ENCODE data around the gene KCNIP2.
A peak's percentile ranks its signal among the peaks of the same experiment; 100 is the strongest.

KCNIP2 gene

DNA sequence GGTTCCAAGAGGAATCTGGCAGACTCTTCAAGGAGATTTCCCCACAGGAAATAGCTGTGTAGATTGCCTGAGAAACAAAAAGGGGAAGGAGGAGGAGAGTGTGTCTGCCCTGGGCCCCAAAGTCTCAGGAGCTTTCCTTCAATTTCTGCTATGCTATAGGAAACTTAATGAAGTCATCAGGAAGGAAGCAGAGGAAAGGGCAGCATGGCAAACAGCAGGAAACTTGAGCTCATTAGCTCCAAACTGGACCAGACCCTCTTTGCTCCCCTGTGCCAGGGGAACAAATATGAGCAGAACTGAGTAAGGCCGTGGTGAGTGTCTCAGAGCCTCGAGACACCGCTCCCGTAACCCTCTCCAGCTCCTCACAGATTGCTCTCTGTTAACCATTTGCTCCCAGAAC lies 4.8 kb upstream of the KCNIP2 start:
- TF ChIP-seq, protein P1, sequence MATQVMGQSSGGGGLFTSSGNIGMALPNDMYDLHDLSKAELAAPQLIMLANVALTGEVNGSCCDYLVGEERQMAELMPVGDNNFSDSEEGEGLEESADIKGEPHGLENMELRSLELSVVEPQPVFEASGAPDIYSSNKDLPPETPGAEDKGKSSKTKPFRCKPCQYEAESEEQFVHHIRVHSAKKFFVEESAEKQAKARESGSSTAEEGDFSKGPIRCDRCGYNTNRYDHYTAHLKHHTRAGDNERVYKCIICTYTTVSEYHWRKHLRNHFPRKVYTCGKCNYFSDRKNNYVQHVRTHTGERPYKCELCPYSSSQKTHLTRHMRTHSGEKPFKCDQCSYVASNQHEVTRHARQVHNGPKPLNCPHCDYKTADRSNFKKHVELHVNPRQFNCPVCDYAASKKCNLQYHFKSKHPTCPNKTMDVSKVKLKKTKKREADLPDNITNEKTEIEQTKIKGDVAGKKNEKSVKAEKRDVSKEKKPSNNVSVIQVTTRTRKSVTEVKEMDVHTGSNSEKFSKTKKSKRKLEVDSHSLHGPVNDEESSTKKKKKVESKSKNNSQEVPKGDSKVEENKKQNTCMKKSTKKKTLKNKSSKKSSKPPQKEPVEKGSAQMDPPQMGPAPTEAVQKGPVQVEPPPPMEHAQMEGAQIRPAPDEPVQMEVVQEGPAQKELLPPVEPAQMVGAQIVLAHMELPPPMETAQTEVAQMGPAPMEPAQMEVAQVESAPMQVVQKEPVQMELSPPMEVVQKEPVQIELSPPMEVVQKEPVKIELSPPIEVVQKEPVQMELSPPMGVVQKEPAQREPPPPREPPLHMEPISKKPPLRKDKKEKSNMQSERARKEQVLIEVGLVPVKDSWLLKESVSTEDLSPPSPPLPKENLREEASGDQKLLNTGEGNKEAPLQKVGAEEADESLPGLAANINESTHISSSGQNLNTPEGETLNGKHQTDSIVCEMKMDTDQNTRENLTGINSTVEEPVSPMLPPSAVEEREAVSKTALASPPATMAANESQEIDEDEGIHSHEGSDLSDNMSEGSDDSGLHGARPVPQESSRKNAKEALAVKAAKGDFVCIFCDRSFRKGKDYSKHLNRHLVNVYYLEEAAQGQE (IDR thresholded peaks at IDR 0.05; ENCODE audit: insufficient read depth in 1 of 2, low read depth in 2 of 2, low read length in 2 of 2), result peak in 1 of 2 experiments; percentile 50; a peak in 1 of 4 replicates
- no peak for TF ChIP-seq FOXP2 (optimal IDR thresholded peaks at IDR 0.05; ENCODE audit: borderline replicate concordance, extremely low read depth, extremely low read length, insufficient read depth)

DNA sequence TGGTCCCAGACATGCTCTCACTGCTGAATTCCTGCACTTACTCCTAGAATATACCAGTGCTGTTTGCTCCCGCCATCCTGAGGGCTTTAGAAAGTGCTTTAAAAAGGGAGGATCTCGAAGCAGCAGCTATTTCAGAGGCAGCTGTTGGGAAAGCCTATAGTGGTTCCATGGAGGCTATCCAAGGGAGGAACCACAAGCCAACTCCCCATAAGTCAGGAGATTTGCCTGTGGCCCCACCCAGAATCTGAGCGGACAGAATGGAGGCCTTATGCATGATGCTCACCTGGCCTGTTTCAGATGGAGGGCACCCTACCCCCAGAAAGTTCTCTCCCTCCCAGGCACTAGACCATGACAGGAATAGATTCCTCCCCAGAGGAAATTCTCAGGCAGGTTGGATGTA lies 2.3 kb upstream of the KCNIP2 start:
- TF ChIP-seq FOXP2 (optimal IDR thresholded peaks at IDR 0.05; ENCODE audit: borderline replicate concordance, extremely low read depth, extremely low read length, insufficient read depth) (no peak), SIN3A (IDR thresholded peaks at IDR 0.05; ENCODE audit: borderline replicate concordance, insufficient read depth, low read length) (no peak), TAF1 (IDR thresholded peaks at IDR 0.05; ENCODE audit: borderline replicate concordance, insufficient read depth, low read length) (no peak), POLR2AphosphoS5 (IDR thresholded peaks at IDR 0.05; ENCODE audit: low read depth, low read length) (no peak)
- TF ChIP-seq, protein P1 (IDR thresholded peaks at IDR 0.05; ENCODE audit: insufficient read depth in 1 of 2, low read depth in 2 of 2, low read length in 2 of 2), result no peak

DNA sequence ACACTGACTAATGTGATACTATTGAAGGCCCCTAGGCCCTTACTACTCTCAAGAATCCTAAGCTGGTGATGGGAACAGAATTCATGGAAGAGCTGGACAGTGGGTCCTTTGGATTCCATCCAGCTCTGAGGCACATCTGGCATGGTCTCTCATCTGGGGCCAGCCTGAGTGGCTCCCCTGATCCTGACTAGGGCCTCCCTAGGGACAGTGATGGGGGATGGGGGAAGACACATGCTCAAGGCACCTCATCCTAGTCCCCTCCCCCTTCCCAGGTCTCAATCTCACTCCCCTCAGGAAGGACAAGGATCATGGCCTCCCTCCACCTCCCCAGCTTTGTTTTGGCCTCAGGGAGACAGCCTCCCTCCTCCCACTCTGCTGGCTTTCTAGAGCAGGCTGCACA lies 1.8 kb downstream of the KCNIP2 start:
- no peak for TF ChIP-seq FOXP2 (optimal IDR thresholded peaks at IDR 0.05; ENCODE audit: borderline replicate concordance, extremely low read depth, extremely low read length, insufficient read depth)
- TF ChIP-seq, protein P1 (IDR thresholded peaks at IDR 0.05; ENCODE audit: insufficient read depth in 1 of 2, low read depth in 2 of 2, low read length in 2 of 2), result 0 out of 4 replicates have a peak, but pooled peaks of 1 of the 2 experiments have one; percentile 40

DNA sequence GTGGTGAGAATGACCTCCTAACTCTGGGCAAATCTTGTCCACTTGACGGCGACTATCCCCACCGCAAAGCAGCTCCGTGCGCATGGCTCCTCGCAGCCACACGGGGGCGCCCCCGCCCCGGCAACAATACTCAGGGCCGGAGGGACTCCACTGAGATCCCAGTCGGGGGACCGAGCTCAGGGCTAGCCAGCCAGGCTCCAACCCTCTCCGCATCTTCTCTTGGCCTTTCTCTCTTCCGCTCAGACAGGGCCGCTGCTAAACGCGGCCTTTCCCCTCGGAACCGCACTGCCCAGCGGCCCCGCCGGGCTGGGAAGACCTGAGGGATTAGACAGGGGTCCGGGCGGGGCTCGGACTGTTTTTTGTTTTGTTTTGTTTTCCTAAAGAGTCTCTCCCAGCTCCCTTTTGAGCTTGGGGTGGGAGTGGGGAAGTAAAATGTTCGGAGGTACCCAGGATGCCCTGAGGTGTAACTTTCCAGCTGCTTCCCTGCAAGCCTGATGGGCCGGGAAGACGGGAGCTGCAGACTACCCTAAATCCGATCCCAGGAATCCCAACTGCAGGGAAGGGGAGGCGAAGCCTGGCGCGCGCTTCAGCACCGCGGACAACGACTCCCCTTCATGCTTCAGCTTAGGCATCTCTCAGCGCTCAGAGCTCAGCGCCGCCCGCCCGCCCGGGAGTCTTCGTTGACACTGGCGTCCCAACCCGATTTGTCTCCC lies 2.7 kb downstream of the KCNIP2 start:
- TF ChIP-seq FOXP2 (optimal IDR thresholded peaks at IDR 0.05; ENCODE audit: borderline replicate concordance, extremely low read depth, extremely low read length, insufficient read depth), result peak; percentile 76
- TF ChIP-seq TAF1 (IDR thresholded peaks at IDR 0.05; ENCODE audit: borderline replicate concordance, insufficient read depth, low read length), result no peak
- no peak for TF ChIP-seq POLR2AphosphoS5 (IDR thresholded peaks at IDR 0.05; ENCODE audit: low read depth, low read length)
- TF ChIP-seq SIN3A (IDR thresholded peaks at IDR 0.05; ENCODE audit: borderline replicate concordance, insufficient read depth, low read length), result peak; percentile 98
- TF ChIP-seq, protein P1 (IDR thresholded peaks at IDR 0.05; ENCODE audit: insufficient read depth in 1 of 2, low read depth in 2 of 2, low read length in 2 of 2), result peak; percentile 97 to 99
